HG03097 (cell line): ENCODE results near the gene TBC1D1.
"Not testable (repeated sequence)": the region's sequence is repeated elsewhere in the genome, so short reads cannot be mapped to it uniquely, and the experiment has no call there.

Experiments
- ATAC-seq: cut with Tn5 transposase; IDR thresholded peaks from one replicate; pipeline ENCODE4 v1.9.1; 2021; ENCODE audit not compliant: unreplicated experiment, low FRiP score

The TBC1D1 gene

GRCh38 chr4:38005637-38006036 is 114.8 kb downstream of the TBC1D1 start:
- ATAC-seq = no peak

GRCh38 chr4:38007645-38008044 is 116.8 kb downstream of the TBC1D1 start:
- no peak for ATAC-seq

- no peak for ATAC-seq
These were observed 117.7 kb downstream of the TBC1D1 start for GRCh38 chr4:38008571-38009021.

GRCh38 chr4:38009421-38009820 is 118.5 kb downstream of the TBC1D1 start:
- no peak for ATAC-seq

- ATAC-seq = no peak
These were observed 119.1 kb downstream of the TBC1D1 start for GRCh38 chr4:38009949-38010348.

- no peak for ATAC-seq
These were observed 120.8 kb downstream of the TBC1D1 start for GRCh38 chr4:38011511-38012162.

GRCh38 chr4:38013461-38014366 is 122.8 kb downstream of the TBC1D1 start:
- ATAC-seq = no peak

GRCh38 chr4:38014421-38014852 is 123.6 kb downstream of the TBC1D1 start:
- ATAC-seq = no peak

GRCh38 chr4:38015886-38016515 is 125.1 kb downstream of the TBC1D1 start:
- no peak for ATAC-seq

- no peak for ATAC-seq
These were observed 125.8 kb downstream of the TBC1D1 start for GRCh38 chr4:38016698-38017097.

- ATAC-seq = no peak
These were observed 126.7 kb downstream of the TBC1D1 start for GRCh38 chr4:38017609-38018008.

GRCh38 chr4:38020386-38020785 is 129.5 kb downstream of the TBC1D1 start:
- ATAC-seq = no peak

- ATAC-seq = not testable (repeated sequence)
These were observed 130.1 kb downstream of the TBC1D1 start for GRCh38 chr4:38020961-38021360.

GRCh38 chr4:38021751-38022150 is 130.9 kb downstream of the TBC1D1 start:
- no peak for ATAC-seq

GRCh38 chr4:38023347-38024205 is 132.7 kb downstream of the TBC1D1 start:
- ATAC-seq = no peak

- no peak for ATAC-seq
These were observed 133.3 kb downstream of the TBC1D1 start for GRCh38 chr4:38024206-38024509.

GRCh38 chr4:38025665-38026064 is 134.8 kb downstream of the TBC1D1 start:
- ATAC-seq = no peak

GRCh38 chr4:38026158-38026740 is 135.4 kb downstream of the TBC1D1 start:
- no peak for ATAC-seq

- ATAC-seq = no peak
These were observed 139.1 kb downstream of the TBC1D1 start for GRCh38 chr4:38030023-38030422.
